Nucleus accumbens (tissue), 56 donors: ENCODE results near the gene OPN1SW.

Experiments used
- DNase-seq, 56 donors: peaks; one replicate each; lab custom pipeline; 2025; lab: John Stamatoyannopoulos, UW

Gene OPN1SW

GRCh38 chr7:128775744-128776474 lies at the start of gene OPN1SW:
TSS of gene OPN1SW (minus strand) at chr7:128775794. CDS start at chr7:128775781, 13 bp downstream.
- no peak for DNase-seq

DNA sequence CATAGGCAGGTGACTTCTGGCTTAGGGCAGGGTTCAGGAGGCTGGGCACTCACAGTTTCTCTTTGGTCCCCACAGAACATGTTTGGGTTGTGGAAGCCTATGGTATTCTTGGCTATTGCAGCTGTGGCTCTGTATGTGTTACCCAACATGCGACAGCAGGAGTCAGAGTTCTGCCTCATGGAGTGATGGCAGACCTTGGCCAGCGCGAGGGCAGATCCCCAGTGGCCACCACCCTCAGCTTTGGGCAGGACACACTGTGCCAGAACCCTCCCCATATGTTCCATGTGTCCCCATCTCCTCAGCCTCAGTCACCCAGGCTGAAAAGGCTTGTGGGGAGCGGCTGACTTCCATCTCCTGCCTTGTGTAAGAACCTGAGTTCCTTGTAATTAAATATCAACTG lies 46.1 kb upstream of the OPN1SW start:
- no peak for DNase-seq

GRCh38 chr7:128818694-128819093 lies 43.1 kb upstream of the OPN1SW start:
- DNase-seq: no peak

- DNase-seq: no peak
These were observed 39.8 kb upstream of the OPN1SW start for GRCh38 chr7:128815289-128815942.

DNA sequence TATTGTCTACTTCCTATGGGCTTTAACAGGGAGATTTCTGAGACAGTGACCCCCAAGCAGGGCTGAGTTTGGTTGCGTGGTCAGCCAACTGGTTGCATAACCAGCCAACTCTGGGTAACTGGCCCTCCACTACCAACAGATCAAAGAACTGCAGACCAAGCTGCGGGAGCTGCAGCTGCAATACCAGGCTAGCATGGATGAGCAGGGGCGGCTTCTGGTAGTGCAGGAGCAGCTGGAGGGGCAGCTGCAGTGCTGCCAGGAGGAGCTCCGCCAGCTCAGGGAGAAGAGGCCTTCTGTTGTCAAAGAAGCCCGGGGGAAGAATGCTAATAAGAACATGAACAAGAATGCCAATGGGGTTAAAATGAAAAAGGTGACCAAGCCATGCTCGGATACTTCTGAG lies 38.9 kb upstream of the OPN1SW start:
- peak in 41 of 56 donors; percentile 21 to 83 (median 56) for DNase-seq

- DNase-seq: peak in 1 of 56 donors; percentile 19
These were observed 37.0 kb upstream of the OPN1SW start for GRCh38 chr7:128812514-128813168.

- no peak for DNase-seq
These were observed 36.2 kb upstream of the OPN1SW start for GRCh38 chr7:128811631-128812430.

DNA sequence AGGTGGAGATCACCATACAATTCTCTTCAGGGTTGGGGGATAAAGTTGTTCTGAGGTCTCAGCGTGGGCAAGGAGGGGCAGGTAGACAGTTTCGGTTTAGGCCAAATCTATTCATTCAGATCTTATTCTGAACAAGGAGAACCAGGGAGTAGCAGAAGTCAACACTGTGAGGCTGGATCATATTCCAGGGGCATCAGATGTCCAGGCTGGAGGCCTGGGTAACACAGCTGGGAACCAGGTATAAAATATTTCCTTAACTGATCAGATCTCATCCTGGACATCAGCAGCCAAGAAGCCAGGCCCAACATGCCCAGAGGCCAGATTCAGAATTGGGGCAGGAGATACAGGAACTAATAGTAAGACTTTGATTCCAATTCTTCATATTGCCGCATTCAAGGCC lies 35.4 kb upstream of the OPN1SW start:
- no peak for DNase-seq

GRCh38 chr7:128810473-128810872 lies 34.9 kb upstream of the OPN1SW start:
- no peak for DNase-seq

GRCh38 chr7:128809363-128809762 lies 33.8 kb upstream of the OPN1SW start:
- no peak for DNase-seq

DNA sequence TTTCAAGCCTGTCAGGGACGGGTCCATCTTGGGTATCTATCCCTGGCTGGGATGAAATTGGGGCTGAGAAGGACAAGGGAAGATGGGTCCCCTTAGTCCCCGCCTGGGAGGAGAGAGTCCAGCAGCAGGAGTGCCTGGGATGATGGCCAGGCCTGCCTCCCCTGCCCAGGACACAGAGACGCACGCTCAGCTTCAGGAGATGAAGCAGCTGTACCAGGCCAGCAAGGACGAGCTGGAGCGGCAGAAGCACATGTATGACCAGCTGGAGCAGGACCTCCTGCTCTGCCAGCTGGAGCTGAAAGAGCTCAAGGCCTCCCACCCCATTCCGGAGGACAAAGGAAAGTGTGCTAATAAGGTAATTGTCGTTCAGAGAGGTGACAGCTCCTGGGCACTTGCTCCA lies 31.6 kb upstream of the OPN1SW start:
- DNase-seq: no peak

DNA sequence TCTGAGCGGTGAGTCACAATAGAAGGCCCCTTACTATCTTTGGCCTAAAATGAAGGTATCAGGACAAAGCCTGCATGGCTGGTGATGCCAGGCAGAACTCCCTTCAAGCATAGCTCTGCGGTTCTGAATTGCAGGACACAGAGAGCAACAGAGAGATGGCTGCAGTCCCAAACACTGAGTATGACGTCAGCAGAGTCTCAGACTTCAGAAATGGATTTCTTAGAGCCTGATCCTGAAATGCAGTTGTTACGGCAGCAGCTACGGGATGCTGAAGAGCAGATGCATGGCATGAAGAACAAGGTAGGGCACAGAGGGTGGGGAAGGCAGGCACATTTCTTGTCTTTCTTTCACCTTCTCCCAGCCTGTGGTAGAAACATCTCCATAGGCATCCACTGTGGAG lies 29.6 kb upstream of the OPN1SW start:
- no peak for DNase-seq

- DNase-seq: no peak
These were observed 28.9 kb upstream of the OPN1SW start for GRCh38 chr7:128804484-128804883.

DNA sequence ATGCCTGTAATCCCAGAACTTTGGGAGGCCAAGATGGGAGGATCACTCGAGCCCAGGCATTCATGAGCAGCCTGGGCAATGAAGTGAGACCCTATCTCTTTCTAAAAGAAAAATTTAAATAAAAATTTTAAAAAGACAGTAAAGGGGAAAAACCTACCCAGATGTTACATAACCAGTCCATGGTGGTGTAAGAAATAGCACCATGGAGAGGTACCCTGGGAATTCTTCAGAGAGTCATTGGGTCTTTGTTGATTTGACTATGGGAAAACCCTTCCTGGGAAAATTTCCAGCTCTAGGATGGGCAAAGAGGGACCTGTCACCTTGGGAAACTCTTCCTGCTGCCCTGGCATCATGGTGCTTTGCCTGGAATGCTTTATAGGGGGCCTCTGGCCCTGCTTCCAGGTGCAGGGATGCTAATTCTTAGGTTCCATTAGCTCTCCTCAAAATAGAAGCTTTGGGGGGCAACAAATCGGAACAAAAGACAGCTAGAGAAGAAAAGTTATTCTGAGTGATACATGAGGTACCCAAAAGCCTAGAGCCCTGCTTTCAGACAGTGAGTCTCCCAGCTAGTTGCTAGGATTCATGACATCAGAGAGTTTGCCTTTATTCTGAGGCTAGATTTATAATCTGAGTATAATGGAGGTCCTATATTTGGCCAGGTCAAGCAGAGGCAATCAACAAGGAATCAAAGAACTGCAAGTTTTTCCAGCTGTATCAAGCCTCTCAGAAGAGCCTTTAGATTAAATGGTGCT lies 26.2 kb upstream of the OPN1SW start:
- no peak for DNase-seq

DNA sequence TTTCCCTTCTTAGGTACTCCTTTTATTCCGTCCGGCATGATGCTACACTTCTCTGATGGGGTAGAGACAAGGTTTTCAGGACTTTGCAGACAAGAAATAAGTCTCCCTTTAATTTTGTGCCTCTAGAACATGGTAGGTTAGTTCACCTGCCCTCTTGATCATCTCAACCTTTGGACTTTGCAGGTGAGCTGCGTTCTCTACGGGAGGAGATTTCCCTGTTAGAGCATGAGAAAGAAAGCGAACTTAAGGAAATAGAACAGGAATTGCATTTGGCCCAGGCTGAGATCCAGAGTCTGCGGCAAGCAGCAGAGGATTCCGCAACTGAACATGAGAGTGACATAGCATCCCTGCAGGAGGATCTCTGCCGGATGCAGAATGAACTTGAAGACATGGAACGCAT lies 25.4 kb upstream of the OPN1SW start:
- no peak for DNase-seq

DNA sequence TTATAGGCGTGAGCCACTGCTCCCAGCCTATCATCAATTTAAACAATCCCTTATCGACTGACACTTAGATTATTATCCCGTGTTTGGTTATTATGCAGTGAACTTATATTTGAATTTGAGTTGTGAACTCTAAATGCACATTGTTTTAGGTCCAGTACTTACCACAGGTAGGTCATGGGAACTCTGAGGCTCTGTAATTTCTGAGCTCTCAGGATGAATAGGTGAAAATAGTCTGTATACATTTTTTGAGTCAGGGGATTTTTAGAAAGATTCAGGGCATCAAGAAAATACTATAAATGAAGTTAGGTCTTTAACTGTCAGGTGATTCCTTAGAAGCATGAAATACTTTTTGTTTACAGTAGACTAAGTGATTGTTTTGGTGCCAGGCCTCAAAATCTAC lies 25.0 kb upstream of the OPN1SW start:
- no peak for DNase-seq

GRCh38 chr7:128799451-128799850 lies 23.9 kb upstream of the OPN1SW start:
- no peak for DNase-seq

DNA sequence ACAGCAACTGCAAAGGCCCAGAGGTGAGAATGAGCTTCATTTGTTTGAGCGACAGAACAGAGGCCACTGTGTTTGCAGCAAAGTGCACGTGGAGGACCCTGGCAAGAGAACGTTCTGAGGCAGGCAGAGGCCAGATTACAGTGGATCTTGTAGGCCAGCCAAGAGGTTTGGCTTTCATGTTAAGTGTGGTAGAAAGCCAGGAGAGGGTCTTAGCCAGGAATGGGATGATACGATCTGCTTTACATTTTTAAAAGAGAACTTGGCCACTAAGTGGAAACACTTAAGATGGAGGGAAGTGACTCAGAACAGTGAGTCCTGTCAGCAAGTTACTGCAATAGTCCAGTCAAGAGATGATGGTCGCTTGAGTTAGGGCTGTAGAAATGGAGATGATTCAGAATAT lies 20.7 kb upstream of the OPN1SW start:
- DNase-seq: no peak

DNA sequence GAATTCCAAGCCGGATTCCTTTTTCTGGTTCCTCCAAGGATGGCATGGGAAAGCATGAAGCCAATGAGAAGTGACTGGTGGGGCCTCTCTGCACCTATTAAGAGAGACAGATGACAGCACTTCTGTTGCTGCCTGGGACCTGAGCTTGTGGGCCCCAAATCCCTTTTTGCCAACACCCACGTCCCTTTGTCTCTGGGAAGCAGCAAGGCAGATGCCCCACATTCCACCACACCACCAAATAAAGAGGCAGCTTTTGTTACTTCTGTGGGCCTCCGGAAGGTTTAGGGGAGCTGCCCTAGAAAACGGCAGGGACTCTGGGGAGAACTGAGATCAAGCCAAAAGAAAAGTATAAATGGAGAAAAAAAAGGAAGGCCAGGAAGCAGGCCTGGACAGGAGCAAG lies 19.5 kb upstream of the OPN1SW start:
- DNase-seq: no peak

- no peak for DNase-seq
These were observed 18.8 kb upstream of the OPN1SW start for GRCh38 chr7:128794436-128794835.
